HG03432 (cell line): ENCODE data around the gene MED31.
"Not testable (repeated sequence)": the region's sequence is repeated elsewhere in the genome, so short reads cannot be mapped to it uniquely, and the experiment has no call there.

Experiments
- ATAC-seq: cut with Tn5 transposase; IDR thresholded peaks from one replicate; pipeline ENCODE4 v1.9.1; 2021; ENCODE audit warnings: mild to moderate bottlenecking, moderate library complexity; ENCODE audit not compliant: unreplicated experiment

The MED31 gene

GRCh38 chr17:6677946-6678345 lies 26.5 kb upstream of the MED31 start:
- no peak for ATAC-seq

GRCh38 chr17:6677158-6677831 lies 25.9 kb upstream of the MED31 start:
- ATAC-seq: no peak

DNA sequence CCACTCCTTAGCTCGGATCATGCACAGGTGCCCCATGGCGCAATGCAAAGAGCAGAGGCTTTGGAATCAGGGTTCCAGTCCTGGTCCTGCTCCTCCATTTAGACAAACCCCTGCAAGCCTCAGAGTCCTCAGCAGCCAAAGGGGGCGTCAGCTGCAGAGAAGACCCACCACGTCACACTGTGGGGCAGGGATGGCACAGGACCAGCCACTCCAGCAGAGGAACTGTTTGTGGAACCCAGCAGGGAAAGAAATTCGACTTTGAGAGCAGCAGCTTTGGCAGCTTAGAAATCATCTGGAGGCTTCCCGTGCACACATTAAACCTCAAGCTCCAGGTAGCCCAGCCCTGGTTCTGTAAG lies 25.4 kb upstream of the MED31 start:
- no peak for ATAC-seq

GRCh38 chr17:6675201-6675825 lies 23.9 kb upstream of the MED31 start:
- ATAC-seq: no peak

GRCh38 chr17:6674586-6674985 lies 23.2 kb upstream of the MED31 start:
- ATAC-seq: no peak

- no peak for ATAC-seq
Measured at GRCh38 chr17:6671431-6671830, 20.0 kb upstream of the MED31 start.

DNA sequence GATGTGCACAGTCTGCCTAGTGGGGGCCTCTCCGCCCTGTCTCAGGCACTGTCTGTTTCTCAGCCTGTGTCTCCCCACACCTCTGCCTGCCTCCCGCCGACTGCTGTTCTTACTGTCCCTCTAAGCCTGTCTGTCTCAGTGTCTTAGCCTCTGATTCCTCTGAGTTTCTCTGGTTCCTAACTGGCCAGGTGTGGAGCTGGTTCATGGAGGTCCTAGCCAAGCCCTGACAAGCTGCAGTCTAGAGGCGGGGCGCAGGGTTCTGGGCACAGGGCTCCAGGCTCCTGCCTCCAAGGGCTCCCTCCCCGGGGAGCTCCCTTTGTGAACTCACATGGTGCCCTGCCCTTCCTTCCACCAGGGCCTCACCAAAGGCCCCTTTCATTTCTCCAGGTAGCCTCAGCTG lies 19.6 kb upstream of the MED31 start:
- ATAC-seq: no peak

DNA sequence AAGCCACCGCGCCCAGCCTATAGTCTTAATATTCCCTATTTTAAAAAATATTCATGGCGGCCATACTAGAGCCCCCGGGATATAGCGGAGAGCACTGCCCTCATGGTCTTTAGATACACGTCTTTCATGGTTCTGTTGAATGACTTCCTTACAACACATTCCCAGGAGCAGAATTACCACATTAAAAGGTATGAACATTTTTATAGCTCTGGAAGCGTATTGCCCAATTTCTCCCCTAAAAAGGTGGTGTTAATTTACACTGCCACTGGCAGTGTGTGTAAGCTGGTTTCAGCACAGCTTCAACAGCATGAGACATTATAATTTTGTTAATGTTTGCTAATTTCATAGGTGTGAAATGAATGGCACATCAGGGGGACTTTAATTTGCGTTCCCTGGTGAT lies 19.2 kb upstream of the MED31 start:
- ATAC-seq: no peak

DNA sequence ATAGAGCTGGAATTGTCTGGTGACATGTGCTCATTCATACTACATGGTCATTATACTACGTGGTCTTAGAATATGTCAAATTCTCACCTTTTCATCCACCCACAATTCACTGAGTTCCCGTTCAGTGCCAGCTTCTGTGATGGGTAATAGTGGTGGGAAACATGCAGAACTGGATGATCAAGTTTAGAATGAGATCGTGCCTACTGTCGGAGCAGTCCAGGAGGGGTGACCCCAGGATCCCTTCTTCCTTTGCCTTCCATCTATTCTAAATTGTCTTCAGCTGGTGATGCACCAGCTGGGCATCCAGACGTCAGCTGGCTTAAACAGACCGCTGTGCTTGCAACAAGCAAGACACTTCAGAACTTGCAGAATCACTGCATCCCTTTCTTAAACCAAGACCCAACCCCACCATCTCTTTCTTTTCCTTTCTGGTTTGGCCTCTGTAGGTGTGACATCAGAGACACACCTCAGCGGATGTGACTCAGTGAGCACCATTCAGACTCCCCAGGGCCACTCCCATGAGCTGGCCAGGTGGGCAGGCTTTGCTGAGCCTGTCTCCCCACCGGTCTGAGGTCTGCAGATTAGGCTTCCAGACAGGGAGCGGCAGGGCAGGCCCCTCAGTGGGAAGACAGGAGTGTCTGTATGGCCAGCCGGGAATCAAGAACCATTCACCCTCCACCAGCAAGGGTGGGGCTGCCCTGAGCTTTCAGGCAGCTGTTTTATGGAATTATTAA lies 18.2 kb upstream of the MED31 start:
- ATAC-seq: no peak

DNA sequence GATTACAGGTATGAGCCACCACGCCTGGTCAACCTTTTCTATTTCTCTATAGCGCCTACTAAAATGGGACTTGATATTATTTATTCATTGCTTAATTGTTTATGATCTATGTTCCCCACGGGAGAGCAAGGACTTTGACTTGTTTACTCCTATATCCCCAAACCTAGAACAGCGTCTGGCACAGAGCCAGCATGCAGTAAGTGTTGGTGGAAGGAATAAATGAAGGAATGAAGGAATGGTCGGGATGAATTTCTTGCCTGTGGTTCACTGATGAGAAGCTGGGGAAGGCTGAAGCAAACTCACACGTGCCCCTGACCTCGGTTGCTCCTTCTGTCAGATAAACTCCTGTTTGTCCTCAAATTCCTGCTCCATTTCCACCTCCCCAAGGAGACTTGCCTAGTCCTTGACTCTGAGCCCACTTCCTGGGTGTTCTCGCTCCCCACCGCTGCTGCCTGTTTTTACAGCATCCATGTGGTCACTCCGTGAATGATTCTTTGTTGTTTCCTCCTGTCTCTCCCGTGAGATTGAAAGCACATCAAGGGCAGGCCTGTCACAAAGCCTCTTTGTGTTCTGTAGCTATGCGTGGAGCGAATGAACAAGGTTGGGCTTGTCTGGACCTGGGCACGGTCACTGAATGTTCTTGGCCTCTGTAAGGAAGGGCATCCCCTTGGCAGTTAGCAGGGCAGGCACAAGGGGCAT lies 17.5 kb upstream of the MED31 start:
- no peak for ATAC-seq

GRCh38 chr17:6668219-6668618 lies 16.8 kb upstream of the MED31 start:
- ATAC-seq: no peak

- ATAC-seq: no peak
Measured at GRCh38 chr17:6667516-6667915, 16.1 kb upstream of the MED31 start.

- ATAC-seq: no peak
Measured at GRCh38 chr17:6666557-6666956, 15.2 kb upstream of the MED31 start.

- no peak for ATAC-seq
Measured at GRCh38 chr17:6666077-6666521, 14.7 kb upstream of the MED31 start.

- not testable (repeated sequence) for ATAC-seq
Measured at GRCh38 chr17:6663200-6663599, 11.8 kb upstream of the MED31 start.

- no peak for ATAC-seq
Measured at GRCh38 chr17:6661464-6661848, 10.1 kb upstream of the MED31 start.

- ATAC-seq: peak; percentile 76
Measured at GRCh38 chr17:6660805-6661463, 9.5 kb upstream of the MED31 start.

DNA sequence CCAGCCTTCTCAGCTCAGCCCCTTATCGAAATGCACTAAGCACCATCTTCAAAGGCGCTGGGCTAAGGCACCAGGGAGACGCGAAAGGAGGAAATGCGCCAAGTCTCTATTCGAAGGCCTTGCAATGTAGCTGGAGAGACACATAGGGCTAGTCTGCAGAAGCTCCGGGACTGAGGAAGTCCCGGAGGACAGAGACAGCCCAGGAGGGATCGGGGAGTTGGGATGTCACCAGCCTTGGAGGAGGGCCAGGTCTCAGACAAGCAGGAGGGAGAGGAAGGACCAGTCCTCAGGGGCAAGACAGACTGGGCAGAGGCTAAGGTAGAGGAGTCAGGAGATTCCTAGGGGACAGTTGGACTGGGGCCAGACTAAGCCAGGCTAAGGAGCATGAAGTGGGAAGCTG lies 8.7 kb upstream of the MED31 start:
- ATAC-seq: no peak

GRCh38 chr17:6658411-6658810 lies 7.0 kb upstream of the MED31 start:
- ATAC-seq: not testable (repeated sequence)

DNA sequence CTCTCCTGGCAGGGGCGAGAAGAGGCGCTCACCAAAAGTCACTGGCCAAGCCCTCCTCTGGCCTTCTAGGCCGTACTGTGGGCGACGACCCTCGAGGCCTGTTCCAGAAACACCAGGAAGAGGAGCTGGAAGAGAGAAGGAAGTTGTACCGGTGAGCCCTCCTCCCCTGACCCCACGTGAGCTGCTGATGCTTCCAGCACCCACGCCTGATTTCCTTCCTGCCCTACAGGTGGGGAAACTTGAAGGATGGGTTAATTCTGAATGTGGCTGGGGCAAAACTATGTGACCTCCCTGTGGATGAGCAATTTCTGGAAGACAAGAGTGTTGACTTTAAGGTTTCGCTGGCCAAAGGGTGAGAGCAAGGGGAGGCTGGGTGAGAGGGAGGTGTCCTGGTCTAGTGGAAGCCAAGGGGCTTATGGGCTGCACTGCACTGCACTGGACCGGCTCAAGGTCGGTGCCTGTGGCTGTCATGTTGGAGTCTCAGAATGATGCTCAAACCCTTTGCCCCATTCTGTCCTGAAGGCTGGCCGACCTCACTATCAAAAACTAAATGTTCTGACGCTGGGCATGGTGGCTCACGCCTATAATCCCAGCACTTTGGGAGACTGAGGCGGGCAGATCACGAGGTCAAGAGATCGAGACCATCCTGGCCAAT lies 6.4 kb upstream of the MED31 start:
- no peak for ATAC-seq
